ENCODE results near the gene IRF9. TPM values are rescaled to one million over a fixed set of nuclear protein-coding genes. Genes with fewer than 3 reads are reported as not detected.

The IRF9 gene
- polyA plus RNA-seq, 6 donors from 2014 or later = 86.7 to 140 (median 97.2) TPM

Other genes with a start within 250 kb of the IRF9 start
- 10 to 100 TPM; 13.3 to 27.0 (median 21.8) TPM for gene DHRS4, start 207.5 kb upstream of the IRF9 start, polyA plus RNA-seq (ENCODE audit: low read depth in 6 of 6)
- gene DHRS4L2, start 172.3 kb upstream of the IRF9 start, polyA plus RNA-seq (ENCODE audit: low read depth in 6 of 6) = 10 to 100 TPM in 5 of 6 donors, 1 to 10 TPM in 1; 8.6 to 18.3 (median 16.9) TPM
- under 1 TPM in 2 of 6 donors, not detected in 4; 0.10 to 0.11 TPM for gene CARMIL3, start 109.3 kb upstream of the IRF9 start, polyA plus RNA-seq (ENCODE audit: low read depth in 6 of 6)
- gene CPNE6, start 89.7 kb upstream of the IRF9 start, polyA plus RNA-seq (ENCODE audit: low read depth in 6 of 6) = 1 to 10 TPM in 1 of 6 donors, not detected in 5; 1.1 TPM
- gene PCK2, start 67.0 kb upstream of the IRF9 start, polyA plus RNA-seq (ENCODE audit: low read depth in 6 of 6) = 10 to 100 TPM; 26.5 to 48.0 (median 36.8) TPM
- gene DCAF11, start 46.5 kb upstream of the IRF9 start, polyA plus RNA-seq (ENCODE audit: low read depth in 6 of 6) = 100 to 1,000 TPM in 1 of 6 donors, 10 to 100 TPM in 5; 65.8 to 106 (median 78.5) TPM
- 1 to 10 TPM; 2.3 to 8.9 (median 6.4) TPM for gene NRL, start 46.3 kb upstream of the IRF9 start, polyA plus RNA-seq (ENCODE audit: low read depth in 6 of 6)
- 1 to 10 TPM in 1 of 6 donors, under 1 TPM in 4, not detected in 1; 0.29 to 1.4 (median 0.53) TPM for gene FITM1, start 30.6 kb upstream of the IRF9 start, polyA plus RNA-seq (ENCODE audit: low read depth in 6 of 6)
- 100 to 1,000 TPM; 704 to 932 (median 769) TPM for gene PSME1, start 25.1 kb upstream of the IRF9 start, polyA plus RNA-seq (ENCODE audit: low read depth in 6 of 6)
- gene EMC9, start 19.7 kb upstream of the IRF9 start, polyA plus RNA-seq (ENCODE audit: low read depth in 6 of 6) = 10 to 100 TPM in 2 of 6 donors, 1 to 10 TPM in 4; 5.9 to 15.3 (median 9.2) TPM
- gene PSME2, start 14.7 kb upstream of the IRF9 start, polyA plus RNA-seq (ENCODE audit: low read depth in 6 of 6) = 100 to 1,000 TPM; 257 to 514 (median 294) TPM
- 10 to 100 TPM; 21.0 to 47.2 (median 32.1) TPM for gene RNF31, start 13.8 kb upstream of the IRF9 start, polyA plus RNA-seq (ENCODE audit: low read depth in 6 of 6)
- 1 to 10 TPM; 3.6 to 9.6 (median 6.9) TPM for gene REC8, start 10.8 kb downstream of the IRF9 start, polyA plus RNA-seq (ENCODE audit: low read depth in 6 of 6)
- 10 to 100 TPM in 5 of 6 donors, 1 to 10 TPM in 1; 5.4 to 19.0 (median 12.6) TPM for gene IPO4, start 27.6 kb downstream of the IRF9 start, polyA plus RNA-seq (ENCODE audit: low read depth in 6 of 6)
- 10 to 100 TPM; 34.5 to 43.9 (median 37.0) TPM for gene TM9SF1, start 34.2 kb downstream of the IRF9 start, polyA plus RNA-seq (ENCODE audit: low read depth in 6 of 6)
- 1 to 10 TPM in 3 of 6 donors, under 1 TPM in 2, not detected in 1; 0.36 to 1.7 (median 1.4) TPM for gene TSSK4, start 44.4 kb downstream of the IRF9 start, polyA plus RNA-seq (ENCODE audit: low read depth in 6 of 6)
- gene CHMP4A, start 52.2 kb downstream of the IRF9 start, polyA plus RNA-seq (ENCODE audit: low read depth in 6 of 6) = 100 to 1,000 TPM; 139 to 167 (median 157) TPM
- 10 to 100 TPM; 32.7 to 48.2 (median 37.3) TPM for gene MDP1, start 54.8 kb downstream of the IRF9 start, polyA plus RNA-seq (ENCODE audit: low read depth in 6 of 6)
- 100 to 1,000 TPM; 306 to 385 (median 326) TPM for gene NEDD8, start 71.1 kb downstream of the IRF9 start, polyA plus RNA-seq (ENCODE audit: low read depth in 6 of 6)
- 100 to 1,000 TPM in 3 of 6 donors, 10 to 100 TPM in 3; 90.3 to 120 (median 99.2) TPM for gene GMPR2, start 71.7 kb downstream of the IRF9 start, polyA plus RNA-seq (ENCODE audit: low read depth in 6 of 6)
- 100 to 1,000 TPM; 238 to 289 (median 254) TPM for gene TINF2, start 81.4 kb downstream of the IRF9 start, polyA plus RNA-seq (ENCODE audit: low read depth in 6 of 6)
- not detected for gene TGM1, start 101.9 kb downstream of the IRF9 start, polyA plus RNA-seq (ENCODE audit: low read depth in 6 of 6)
- gene RABGGTA, start 110.3 kb downstream of the IRF9 start, polyA plus RNA-seq (ENCODE audit: low read depth in 6 of 6) = 10 to 100 TPM; 22.2 to 36.2 (median 22.8) TPM
- gene DHRS1, start 138.5 kb downstream of the IRF9 start, polyA plus RNA-seq (ENCODE audit: low read depth in 6 of 6) = 10 to 100 TPM; 20.4 to 38.5 (median 29.3) TPM
- gene NOP9, start 138.6 kb downstream of the IRF9 start, polyA plus RNA-seq (ENCODE audit: low read depth in 6 of 6) = 1 to 10 TPM in 5 of 6 donors, under 1 TPM in 1; 0.83 to 2.4 (median 1.3) TPM
- gene CIDEB, start 146.7 kb downstream of the IRF9 start, polyA plus RNA-seq (ENCODE audit: low read depth in 6 of 6) = 10 to 100 TPM in 1 of 6 donors, 1 to 10 TPM in 5; 4.9 to 10.4 (median 8.1) TPM
- gene LTB4R2, start 148.9 kb downstream of the IRF9 start, polyA plus RNA-seq (ENCODE audit: low read depth in 6 of 6) = 1 to 10 TPM in 1 of 6 donors, under 1 TPM in 5; 0.28 to 1.2 (median 0.69) TPM
- gene LTB4R, start 150.2 kb downstream of the IRF9 start, polyA plus RNA-seq (ENCODE audit: low read depth in 6 of 6) = 1 to 10 TPM; 1.4 to 2.4 (median 2.1) TPM
- gene ADCY4, start 173.8 kb downstream of the IRF9 start, polyA plus RNA-seq (ENCODE audit: low read depth in 6 of 6) = under 1 TPM in 3 of 6 donors, not detected in 3; 0.29 to 0.53 (median 0.32) TPM
- 10 to 100 TPM in 2 of 6 donors, 1 to 10 TPM in 3, not detected in 1; 7.7 to 12.9 (median 9.3) TPM for gene RIPK3, start 178.7 kb downstream of the IRF9 start, polyA plus RNA-seq (ENCODE audit: low read depth in 6 of 6)
- gene NFATC4, start 206.9 kb downstream of the IRF9 start, polyA plus RNA-seq (ENCODE audit: low read depth in 6 of 6) = under 1 TPM in 2 of 6 donors, not detected in 4; 0.19 to 0.43 TPM
- gene NYNRIN, start 237.7 kb downstream of the IRF9 start, polyA plus RNA-seq (ENCODE audit: low read depth in 6 of 6) = under 1 TPM in 2 of 6 donors, not detected in 4; 0.05 to 0.14 TPM